ENCODE results near the gene CUEDC2.

- TF ChIP-seq CTCF (IDR thresholded peaks at IDR 0.05) (no peak), POLR2A (IDR thresholded peaks at IDR 0.05) (no peak), EP300 (IDR thresholded peaks at IDR 0.05) (no peak)
These were observed 2.9 kb downstream of the CUEDC2 start for GRCh38 chr10:102429468-102429867.

Data from tibial nerve (tissue), 4 donors.